Stimulated activated CD4-positive, alpha-beta T cell treated with anti-CD3 and anti-CD28 coated beads, Interleukin-15, amount 100 ng/mL, for 48 hours (primary cell): ENCODE data around the gene GNE.
"Not testable (repeated sequence)": the region's sequence is repeated elsewhere in the genome, so short reads cannot be mapped to it uniquely, and the experiment has no call there.

Source experiments
- DNase-seq, 2 donors: peaks; one replicate each; pipeline ENCODE4 v3.0.0-alpha.2; 2020; ENCODE audit warnings: low read depth in 2 of 2

Gene GNE

GRCh38 chr9:36207546-36208012 lies 50.7 kb downstream of the GNE start:
- no peak for DNase-seq

GRCh38 chr9:36207016-36207415 lies 51.2 kb downstream of the GNE start:
- no peak for DNase-seq

DNA sequence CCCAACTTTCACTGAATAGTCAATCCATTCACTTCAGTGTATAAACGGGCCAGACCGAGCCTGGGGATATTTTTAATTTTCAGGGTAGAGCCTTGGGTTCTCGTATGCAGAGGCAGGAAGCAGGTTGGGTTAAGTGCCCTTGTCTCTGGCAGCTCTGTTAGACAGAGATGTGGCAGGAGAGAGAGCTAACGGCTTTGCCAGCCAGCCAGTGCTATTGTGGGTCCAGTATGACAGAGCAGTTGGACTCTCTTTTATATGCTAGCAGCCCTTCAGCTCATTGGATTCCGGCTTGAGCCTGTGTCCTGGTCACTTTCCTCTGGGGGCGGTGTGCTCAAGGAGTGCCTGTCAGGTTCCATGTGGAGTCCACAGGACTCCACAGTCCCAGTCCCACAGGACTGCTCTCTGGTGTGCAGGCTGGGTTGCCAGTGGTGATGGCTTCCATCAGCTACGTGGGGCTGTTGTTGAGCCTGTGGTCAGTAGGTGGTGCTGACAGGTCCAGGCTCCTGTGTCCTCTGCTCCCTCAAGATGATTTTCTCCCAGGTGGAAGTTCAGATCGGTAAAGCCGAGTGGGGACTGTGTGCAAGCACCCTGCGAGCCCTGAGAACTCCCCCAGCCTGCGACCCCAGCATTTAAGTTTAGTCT lies 53.2 kb downstream of the GNE start:
- DNase-seq, result no peak

- no peak for DNase-seq
These were observed 63.8 kb downstream of the GNE start for GRCh38 chr9:36194326-36195000.

- no peak for DNase-seq
These were observed 65.2 kb downstream of the GNE start for GRCh38 chr9:36193023-36193422.

- DNase-seq, result no peak
These were observed 66.1 kb downstream of the GNE start for GRCh38 chr9:36192196-36192595.

DNA sequence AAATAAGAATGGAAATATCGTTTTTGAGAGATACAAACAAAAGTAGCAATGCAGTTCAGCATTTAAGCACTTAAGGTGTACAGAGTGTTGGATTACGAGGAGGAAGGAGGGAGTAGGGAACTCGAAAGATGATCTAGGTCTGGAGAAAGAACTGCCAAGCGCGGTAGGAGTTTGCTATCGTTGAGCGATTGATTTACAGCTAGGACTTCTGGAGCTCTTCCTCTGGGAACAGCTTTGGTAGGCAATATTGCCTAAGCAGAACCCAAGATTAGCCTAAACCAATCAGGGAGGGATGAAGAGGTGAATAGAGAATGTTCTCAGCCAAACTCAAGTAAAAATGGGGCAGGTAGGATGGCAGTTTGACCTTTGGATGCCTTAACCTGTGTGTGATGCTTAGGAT lies 66.6 kb downstream of the GNE start:
- DNase-seq, result no peak

DNA sequence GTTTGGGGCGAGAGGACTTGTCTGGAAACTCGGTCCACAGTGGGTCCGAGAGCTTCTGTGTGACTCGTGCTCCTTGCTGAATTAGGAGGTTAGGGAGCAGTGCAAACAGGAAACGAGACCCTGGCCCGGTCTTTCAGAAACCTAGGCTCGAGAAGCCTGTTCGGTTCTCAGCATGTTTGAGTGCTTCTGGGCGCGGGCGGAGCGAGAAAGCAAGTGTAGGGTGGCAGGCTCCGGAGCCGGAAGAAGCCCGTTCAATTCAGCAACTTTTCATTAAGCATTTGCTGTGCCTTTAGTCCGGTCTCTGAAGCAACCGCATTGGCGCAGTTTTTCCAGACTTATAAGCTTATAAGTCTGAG lies 67.0 kb downstream of the GNE start:
- peak; percentile 9 for DNase-seq

DNA sequence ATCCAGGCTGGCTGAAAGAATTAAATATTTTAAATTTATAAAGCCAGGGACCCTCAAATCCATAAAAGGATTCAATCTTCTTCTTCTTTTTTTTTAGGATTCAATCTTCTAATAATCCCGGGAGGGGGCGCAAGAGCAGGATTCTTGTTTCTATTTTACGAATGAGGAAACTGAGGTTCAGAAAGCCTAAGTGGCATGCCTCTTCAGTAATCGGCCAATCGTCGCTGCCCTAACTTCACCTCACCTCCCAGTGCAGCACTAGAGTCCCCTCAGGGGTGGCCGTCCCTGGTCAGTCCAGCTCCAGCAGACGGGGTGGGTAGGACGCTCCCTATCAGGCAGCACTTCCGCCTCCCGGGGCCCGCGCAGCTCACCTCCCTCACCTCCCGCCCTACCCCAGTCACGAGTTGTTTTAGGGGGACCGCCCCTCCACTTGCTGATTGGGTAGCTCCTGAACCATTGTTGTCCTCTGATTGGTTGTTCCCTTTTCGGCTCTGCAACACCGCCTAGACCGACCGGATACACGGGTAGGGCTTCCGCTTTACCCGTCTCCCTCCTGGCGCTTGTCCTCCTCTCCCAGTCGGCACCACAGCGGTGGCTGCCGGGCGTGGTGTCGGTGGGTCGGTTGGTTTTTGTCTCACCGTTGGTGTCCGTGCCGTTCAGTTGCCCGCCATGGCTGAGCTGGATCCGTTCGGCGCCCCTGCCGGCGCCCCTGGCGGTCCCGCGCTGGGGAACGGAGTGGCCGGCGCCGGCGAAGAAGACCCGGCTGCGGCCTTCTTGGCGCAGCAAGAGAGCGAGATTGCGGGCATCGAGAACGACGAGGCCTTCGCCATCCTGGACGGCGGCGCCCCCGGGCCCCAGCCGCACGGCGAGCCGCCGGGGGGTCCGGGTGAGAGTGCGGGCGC lies 67.6 kb downstream of the GNE start, which contains the start of gene CLTA:
CLTA (plus strand) TSS at position 534 of the 902 bp plus-strand sequence; CDS start at position 670, 136 bp downstream.
- DNase-seq, result peak; percentile 92 to 94

DNA sequence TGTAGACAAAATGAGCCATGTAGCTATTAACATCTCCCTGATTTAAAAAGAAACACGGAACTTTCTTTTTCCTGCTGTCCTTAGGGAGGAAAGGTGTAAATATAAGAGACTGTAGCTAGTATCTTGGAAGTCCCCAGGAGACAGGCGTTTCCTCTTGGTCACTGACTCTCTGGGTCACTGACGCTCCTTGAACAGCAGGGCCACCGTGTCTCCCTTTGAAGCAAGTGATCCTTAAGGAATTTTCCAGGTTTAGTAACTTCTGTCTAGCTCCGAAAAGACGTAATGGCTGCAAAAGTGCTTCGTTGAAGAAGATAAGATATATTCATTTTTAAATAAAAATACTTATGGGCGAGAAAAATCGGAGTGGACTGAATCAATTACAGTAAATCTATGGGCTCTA lies 68.3 kb downstream of the GNE start:
- no peak for DNase-seq

DNA sequence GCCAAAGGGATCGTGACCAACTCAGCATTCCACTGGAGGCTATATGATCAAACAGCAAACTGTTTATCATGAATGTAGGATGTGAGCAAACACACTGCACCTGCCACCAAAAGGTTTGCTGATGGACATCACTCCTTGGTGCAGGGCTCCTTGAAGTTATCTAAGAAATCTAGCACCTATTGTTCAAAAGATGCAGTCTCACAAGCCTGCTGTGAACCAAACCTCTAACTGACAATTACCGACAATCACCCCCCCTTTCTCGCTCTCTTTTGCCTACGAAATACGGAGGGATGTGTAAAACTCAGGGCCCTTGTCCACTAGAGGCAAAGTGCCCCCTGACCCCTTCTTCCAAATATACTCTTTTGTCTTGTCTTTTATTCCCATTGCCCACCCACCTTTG lies 70.0 kb downstream of the GNE start:
- DNase-seq, result no peak

DNA sequence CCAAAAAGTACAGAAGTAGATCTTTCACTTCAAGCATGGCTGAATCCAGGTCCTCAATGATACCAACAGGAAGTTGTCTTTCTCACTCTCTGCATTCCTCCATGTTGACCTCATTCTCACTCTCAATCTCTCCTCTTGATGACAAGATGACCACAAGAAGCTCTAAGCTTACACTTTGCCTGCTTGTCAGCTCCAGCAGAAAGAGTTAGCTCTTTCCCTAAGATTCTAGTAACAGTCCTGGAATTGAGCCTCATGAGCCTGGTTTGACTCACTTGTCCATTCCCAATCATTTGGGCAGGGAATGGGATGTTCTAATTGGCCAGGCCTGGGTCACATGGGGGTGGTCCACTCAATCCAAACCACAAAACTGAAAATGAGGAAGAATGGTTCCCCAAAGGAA lies 70.8 kb downstream of the GNE start:
- DNase-seq, result no peak

GRCh38 chr9:36180243-36180642 lies 78.0 kb downstream of the GNE start:
- not testable (repeated sequence) for DNase-seq

DNA sequence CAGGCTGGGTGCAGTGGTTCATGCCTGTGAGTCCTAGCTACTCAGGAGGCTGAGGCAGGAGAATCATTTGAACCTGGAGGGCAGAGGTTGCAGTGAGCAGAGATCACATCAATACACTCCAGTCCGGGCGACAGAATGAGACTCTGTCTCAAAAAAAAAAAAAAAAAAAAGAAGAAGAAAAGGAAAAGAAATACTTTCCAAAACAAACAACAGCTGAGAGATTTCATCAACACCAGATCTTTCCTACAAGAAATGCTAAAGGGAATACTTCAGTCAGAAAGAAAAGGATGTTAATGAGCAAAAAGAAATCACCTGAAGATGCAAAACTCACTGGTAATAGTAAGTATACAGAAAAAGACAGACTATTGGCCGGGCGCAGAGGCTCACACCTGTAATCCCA lies 80.7 kb downstream of the GNE start:
- no peak for DNase-seq

- not testable (repeated sequence) for DNase-seq
These were observed 81.8 kb downstream of the GNE start for GRCh38 chr9:36176496-36176895.

DNA sequence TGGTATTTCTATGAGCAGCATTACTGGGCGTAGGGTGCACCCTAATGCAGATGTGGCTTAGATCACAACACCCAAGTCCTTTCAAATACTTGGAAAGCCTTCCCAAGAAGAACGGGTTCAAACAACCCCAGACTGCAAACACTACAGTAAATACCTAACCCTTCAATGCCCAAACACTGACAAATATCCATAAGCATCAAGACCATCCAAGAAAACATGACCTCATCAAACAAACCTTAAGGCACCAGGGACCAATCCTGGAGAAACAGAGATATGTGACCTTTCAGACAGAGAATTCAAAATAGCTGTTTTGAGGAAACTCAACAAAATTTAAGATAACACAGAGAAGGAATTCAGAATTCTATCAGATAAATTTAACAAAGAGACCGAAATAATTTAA lies 83.0 kb downstream of the GNE start:
- DNase-seq, result not testable (repeated sequence)

DNA sequence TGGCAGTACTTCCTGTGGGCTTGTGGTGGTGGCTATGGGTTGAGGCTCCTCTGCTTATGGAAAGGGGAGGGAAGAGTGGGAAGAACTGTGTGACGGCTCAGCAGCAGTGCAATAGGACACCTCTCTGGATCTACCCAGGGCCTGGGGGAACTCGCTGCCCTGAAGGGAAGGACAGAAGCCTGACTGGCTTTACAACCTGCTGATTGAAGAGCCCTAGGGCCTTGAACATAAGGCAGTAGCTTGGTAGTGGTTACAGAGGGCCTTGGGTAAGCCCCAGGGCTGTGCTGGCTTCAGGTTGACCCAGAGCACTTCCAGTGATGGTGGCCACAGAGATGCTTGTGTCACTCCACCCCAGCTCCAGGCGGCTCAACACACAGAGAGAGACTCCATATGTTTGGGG lies 83.5 kb downstream of the GNE start:
- DNase-seq, result no peak

- DNase-seq, result no peak
These were observed 84.0 kb downstream of the GNE start for GRCh38 chr9:36174271-36174670.

- no peak for DNase-seq
These were observed 84.4 kb downstream of the GNE start for GRCh38 chr9:36173861-36174260.

- DNase-seq, result no peak
These were observed 87.7 kb downstream of the GNE start for GRCh38 chr9:36170531-36170930.

DNA sequence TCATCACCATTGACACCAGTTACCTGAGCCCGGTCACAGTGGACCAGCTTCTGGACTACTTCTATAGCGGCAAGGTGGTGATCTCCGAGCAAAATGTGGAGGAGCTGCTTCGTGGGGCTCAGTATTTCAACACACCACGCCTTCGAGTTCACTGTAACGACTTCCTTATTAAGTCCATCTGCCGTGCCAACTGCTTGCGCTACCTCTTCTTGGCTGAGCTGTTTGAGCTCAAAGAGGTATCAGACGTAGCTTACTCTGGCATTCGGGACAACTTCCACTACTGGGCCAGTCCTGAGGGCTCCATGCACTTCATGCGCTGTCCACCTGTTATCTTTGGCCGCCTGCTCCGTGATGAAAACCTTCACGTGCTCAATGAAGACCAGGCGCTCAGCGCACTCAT lies 88.5 kb downstream of the GNE start:
- no peak for DNase-seq

DNA sequence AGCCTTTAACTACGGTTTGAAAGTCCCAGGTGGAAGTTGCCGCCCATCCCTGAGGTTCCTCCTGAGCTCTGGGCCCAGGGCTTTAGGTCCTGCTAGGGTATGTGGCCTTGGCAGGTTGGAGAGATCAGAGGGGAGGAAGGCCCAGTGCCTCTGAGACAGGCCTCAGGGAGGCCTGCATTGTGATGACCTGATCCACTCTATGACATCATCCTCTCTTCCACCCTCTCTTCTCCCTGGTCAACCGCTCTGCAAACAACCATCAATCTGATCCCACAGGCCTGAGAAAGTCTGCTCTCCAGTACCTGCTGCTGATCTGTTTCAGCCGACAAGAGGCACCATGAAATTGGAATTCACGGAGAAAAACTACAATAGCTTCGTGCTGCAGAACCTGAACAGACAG lies 89.1 kb downstream of the GNE start, which contains the start of gene CCIN:
CCIN (plus strand) TSS at position 223 of the 400 bp plus-strand sequence; CDS start at position 338, 115 bp downstream.
- no peak for DNase-seq
